SIG-M5 treated with dmso at 0.1 percent for 504 hours (cell line): ENCODE results near the gene AGPAT3.

Experiments used
- DNase-seq: peaks from one replicate; lab custom pipeline; 2025; ENCODE audit not compliant: unreplicated experiment; lab: John Stamatoyannopoulos, UW

Gene AGPAT3

GRCh38 chr21:43934716-43935705 is 70.0 kb downstream of the AGPAT3 start:
- no peak for DNase-seq

GRCh38 chr21:43935711-43936110 is 70.7 kb downstream of the AGPAT3 start:
- DNase-seq, result no peak

- no peak for DNase-seq
These were observed 71.4 kb downstream of the AGPAT3 start for GRCh38 chr21:43936247-43936967.

GRCh38 chr21:43937051-43937832 is 72.2 kb downstream of the AGPAT3 start:
- no peak for DNase-seq

- DNase-seq, result no peak
These were observed 72.9 kb downstream of the AGPAT3 start for GRCh38 chr21:43937891-43938309.

- DNase-seq, result peak; percentile 88
These were observed 73.9 kb downstream of the AGPAT3 start for GRCh38 chr21:43938751-43939442.

- no peak for DNase-seq
These were observed 74.7 kb downstream of the AGPAT3 start for GRCh38 chr21:43939443-43940328.

- DNase-seq, result no peak
These were observed 75.5 kb downstream of the AGPAT3 start for GRCh38 chr21:43940329-43941050.

- DNase-seq, result no peak
These were observed 77.2 kb downstream of the AGPAT3 start for GRCh38 chr21:43942201-43942600.

- no peak for DNase-seq
These were observed 77.6 kb downstream of the AGPAT3 start for GRCh38 chr21:43942621-43943020.

GRCh38 chr21:43943512-43944077 is 78.6 kb downstream of the AGPAT3 start:
- DNase-seq, result no peak

GRCh38 chr21:43944078-43944633 is 79.1 kb downstream of the AGPAT3 start:
- no peak for DNase-seq

- no peak for DNase-seq
These were observed 79.7 kb downstream of the AGPAT3 start for GRCh38 chr21:43944757-43945156.

- no peak for DNase-seq
These were observed 83.9 kb downstream of the AGPAT3 start for GRCh38 chr21:43948740-43949498.

GRCh38 chr21:43949499-43950208 is 84.6 kb downstream of the AGPAT3 start:
- DNase-seq, result no peak

- DNase-seq, result no peak
These were observed 85.5 kb downstream of the AGPAT3 start for GRCh38 chr21:43950481-43950880.

- DNase-seq, result no peak
These were observed 85.9 kb downstream of the AGPAT3 start for GRCh38 chr21:43950936-43951335.
